ENCODE data around the gene SNX13. TPM values are rescaled to one million over a fixed set of nuclear protein-coding genes. Genes with fewer than 3 reads are reported as not detected.

The SNX13 gene
- total and polyA plus RNA-seq, 2 donors (not counting 3 experiments of a cell fraction or from before 2014, with no cell fraction given), result 6.1 to 28.5 TPM

- H3K4me2 ChIP-seq (ENCODE audit: insufficient read depth, low read length), result no peak overlapping the region
- H3K4me1 ChIP-seq (ENCODE audit: control insufficient read depth, extremely low read depth, insufficient read depth, low read length), result no peaks in the 10 kb centered on the region
- no peak overlapping the region for H3K27ac ChIP-seq (ENCODE audit: insufficient read depth, low read depth, low read length)
- no peak overlapping the region for H3K9ac ChIP-seq (replicated peaks; ENCODE audit: extremely low read depth, insufficient read depth, low read length)
- H2AFZ ChIP-seq (ENCODE audit: low read depth, low read length), result no peak overlapping the region
- H3K27me3 ChIP-seq (ENCODE audit: control insufficient read depth in 2 of 2, insufficient read depth in 2 of 2, low read length in 2 of 2), result no peaks in the 10 kb centered on the region
- H3K9me3 ChIP-seq (replicated peaks; ENCODE audit: control insufficient read depth, insufficient read depth, low read length), result no peaks in the 10 kb centered on the region
- H3K79me2 ChIP-seq (ENCODE audit: control insufficient read depth, insufficient read depth, low read length), result no peaks in the 10 kb centered on the region
- no peaks in the 10 kb centered on the region for H4K20me1 ChIP-seq (replicated peaks; ENCODE audit: control insufficient read depth, extremely low read depth, insufficient read depth, low read length)
- dilution Hi-C loops (cut with MboI; ENCODE audit: extremely low pct_ligation_motif_present, low sequenced_read_pairs) (no loop called here), intact Hi-C loops (cut with micrococcal nuclease) (no loop called here)
- FAIRE-seq, result no peak
- H3K36me3 ChIP-seq (ENCODE audit: control insufficient read depth in 2 of 2, extremely low read depth in 1 of 2, insufficient read depth in 2 of 2, low read length in 2 of 2), result no peaks in the 10 kb centered on the region
- TF ChIP-seq CTCF (IDR thresholded peaks at IDR 0.05; ENCODE audit: extremely low read depth in 1 of 2, insufficient read depth in 1 of 2, low read depth in 1 of 2, low read length in 2 of 2) (no peak), FOS (IDR thresholded peaks at IDR 0.05; ENCODE audit: borderline replicate concordance, insufficient read depth, low read length) (no peak), GATA2 (IDR thresholded peaks at IDR 0.05; ENCODE audit: insufficient read depth, insufficient read length, low read depth, low read length) (no peak), MYC (IDR thresholded peaks at IDR 0.05; ENCODE audit: low read depth, low read length) (no peak), POLR2AphosphoS5 (IDR thresholded peaks at IDR 0.05; ENCODE audit: insufficient read depth, low read depth, low read length) (no peak), POLR2A (IDR thresholded peaks at IDR 0.05; ENCODE audit: low read depth, low read length) (no peak)
- H3K4me3 ChIP-seq (replicated peaks in 1 of 3; ENCODE audit: insufficient read depth in 1 of 3, low read depth in 1 of 3, low read length in 3 of 3), result no peak overlapping the region
- ChIA-PET CTCF (interaction anchor here (1.6 to 2.4 kb wide), 2 partner anchors 9 to 63 kb away, joined by 5 to 7 read pairs; no protein-coding TSS in a partner anchor), POLR2A (no interaction called here)
- H3K9me1 ChIP-seq (replicated peaks; ENCODE audit: control insufficient read depth, extremely low read depth, insufficient read depth, low read length), result no peaks in the 10 kb centered on the region
- no peak for DNase-seq (ENCODE audit: low read depth, low spot score)
- no TSS peak for BruUV-seq (replicated peaks)
Observed at GRCh38 chr7:17832820-17833355, 107.4 kb downstream of the SNX13 start.

GRCh38 chr7:17832242-17832641 is 108.1 kb downstream of the SNX13 start:
- CTCF ChIA-PET, result interaction anchor here (1.6 to 2.4 kb wide), 2 partner anchors 8 to 62 kb away, joined by 5 to 7 read pairs; no protein-coding TSS in a partner anchor
- no peak overlapping the region for H3K4me3 ChIP-seq (replicated peaks in 1 of 3; ENCODE audit: insufficient read depth in 1 of 3, low read depth in 1 of 3, low read length in 3 of 3)
- H3K27ac ChIP-seq (ENCODE audit: insufficient read depth, low read depth, low read length), result no peak overlapping the region
- TF ChIP-seq JUN (IDR thresholded peaks at IDR 0.05; ENCODE audit: borderline replicate concordance, insufficient read depth, insufficient read length, low read depth) (no peak), MAX (IDR thresholded peaks at IDR 0.05; ENCODE audit: insufficient read depth, insufficient read length) (no peak), EZH2 (IDR thresholded peaks at IDR 0.05; ENCODE audit: borderline replicate concordance, low read depth, low read length, severe bottlenecking) (no peak)
- H3K4me2 ChIP-seq (ENCODE audit: insufficient read depth, low read length), result no peak overlapping the region
- BruUV-seq (replicated peaks), result no TSS peak
- no peaks in the 10 kb centered on the region for H4K20me1 ChIP-seq (replicated peaks; ENCODE audit: control insufficient read depth, extremely low read depth, insufficient read depth, low read length)
- no peaks in the 10 kb centered on the region for H3K27me3 ChIP-seq (ENCODE audit: control insufficient read depth in 2 of 2, insufficient read depth in 2 of 2, low read length in 2 of 2)
- H3K9me1 ChIP-seq (replicated peaks; ENCODE audit: control insufficient read depth, extremely low read depth, insufficient read depth, low read length), result no peaks in the 10 kb centered on the region
- H3K36me3 ChIP-seq (ENCODE audit: control insufficient read depth in 2 of 2, extremely low read depth in 1 of 2, insufficient read depth in 2 of 2, low read length in 2 of 2), result no peaks in the 10 kb centered on the region
- no peak for DNase-seq (ENCODE audit: low read depth, low spot score)
- intact Hi-C loops (cut with micrococcal nuclease), result no loop called here
- H3K4me1 ChIP-seq (ENCODE audit: control insufficient read depth, extremely low read depth, insufficient read depth, low read length), result no peaks in the 10 kb centered on the region
- no peak for FAIRE-seq
- no peaks in the 10 kb centered on the region for H3K9me3 ChIP-seq (replicated peaks; ENCODE audit: control insufficient read depth, insufficient read depth, low read length)
- H3K9ac ChIP-seq (replicated peaks; ENCODE audit: extremely low read depth, insufficient read depth, low read length), result no peak overlapping the region
- dilution Hi-C loops (cut with MboI; ENCODE audit: extremely low pct_ligation_motif_present, low sequenced_read_pairs), result no loop called here
- no peaks in the 10 kb centered on the region for H3K79me2 ChIP-seq (ENCODE audit: control insufficient read depth, insufficient read depth, low read length)
- POLR2A ChIA-PET, result no interaction called here
- no peak overlapping the region for H2AFZ ChIP-seq (ENCODE audit: low read depth, low read length)
